Placental epithelial cell (primary cell): ENCODE results near the gene CDHR1. TPM values are rescaled to one million over a fixed set of nuclear protein-coding genes. Genes with fewer than 3 reads are reported as not detected.

ENCODE experiments used
- total RNA-seq: library from RNA; depleted of rRNA; stranded (reverse); fragments of >200 nt; gene quantifications from 2 replicates; pipeline ENCODE4 v1.2.3, GENCODE V29; 2012

The CDHR1 gene
- not detected in 2 replicates for total RNA-seq

DNA sequence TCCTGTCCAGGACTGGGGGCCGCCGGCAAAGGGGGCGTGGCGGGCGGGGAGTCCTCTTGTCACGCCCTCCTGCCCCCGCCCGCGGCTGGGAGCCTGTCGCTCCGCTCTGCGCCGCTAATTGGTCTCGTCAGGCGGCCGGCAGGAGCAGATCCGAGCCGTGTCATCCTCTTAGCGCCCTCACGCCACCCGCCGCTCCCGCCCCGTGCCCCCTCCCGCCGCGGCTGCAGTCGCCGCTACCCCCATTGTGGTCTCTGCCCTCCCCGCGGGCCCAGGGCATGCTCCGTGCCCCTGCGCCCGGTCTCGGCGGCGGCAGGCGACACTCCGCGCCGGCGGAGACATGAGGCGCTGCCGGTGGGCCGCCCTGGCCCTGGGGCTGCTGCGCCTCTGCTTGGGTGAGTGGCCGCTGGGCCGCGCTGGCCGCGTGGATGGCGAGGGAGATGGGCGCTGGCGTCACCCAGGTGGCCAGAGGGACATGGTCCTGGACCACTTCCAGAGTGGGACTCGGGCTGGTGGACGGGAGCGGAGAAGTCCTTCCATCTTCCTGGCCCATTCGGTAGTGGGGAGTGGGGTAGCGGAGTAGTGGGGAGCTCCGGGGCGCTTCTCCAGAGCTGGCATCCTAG, at the start of gene CDHR1:
Gene CDHR1, plus strand, starts transcription at position 114 of the 620 bp plus-strand sequence. Its CDS starts 224 bp downstream, at position 338.

DNA sequence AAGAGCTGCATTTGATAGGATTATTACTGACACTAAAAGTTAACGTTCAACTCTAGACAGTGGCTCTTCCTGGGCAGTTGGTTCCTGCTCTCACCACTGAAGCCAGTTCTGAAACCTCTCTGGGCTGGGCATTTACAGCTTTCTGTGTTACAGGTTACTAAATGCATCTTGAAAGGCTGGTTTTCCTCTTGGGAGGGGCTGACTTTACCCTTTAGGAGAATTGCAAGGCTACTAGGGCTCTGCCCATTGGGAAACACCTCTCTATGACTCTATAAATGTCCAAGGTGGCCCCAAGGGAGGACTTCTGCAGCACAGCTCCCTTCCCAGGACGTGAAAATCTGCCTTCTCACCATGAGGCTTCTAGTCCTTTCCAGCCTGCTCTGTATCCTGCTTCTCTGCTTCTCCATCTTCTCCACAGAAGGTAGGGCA, 20.8 kb upstream of the CDHR1 start, which contains the start of gene GPR15LG:
Gene GPR15LG, plus strand, starts transcription at position 301 of the 429 bp plus-strand sequence. Its CDS starts 51 bp downstream, at position 352.

DNA sequence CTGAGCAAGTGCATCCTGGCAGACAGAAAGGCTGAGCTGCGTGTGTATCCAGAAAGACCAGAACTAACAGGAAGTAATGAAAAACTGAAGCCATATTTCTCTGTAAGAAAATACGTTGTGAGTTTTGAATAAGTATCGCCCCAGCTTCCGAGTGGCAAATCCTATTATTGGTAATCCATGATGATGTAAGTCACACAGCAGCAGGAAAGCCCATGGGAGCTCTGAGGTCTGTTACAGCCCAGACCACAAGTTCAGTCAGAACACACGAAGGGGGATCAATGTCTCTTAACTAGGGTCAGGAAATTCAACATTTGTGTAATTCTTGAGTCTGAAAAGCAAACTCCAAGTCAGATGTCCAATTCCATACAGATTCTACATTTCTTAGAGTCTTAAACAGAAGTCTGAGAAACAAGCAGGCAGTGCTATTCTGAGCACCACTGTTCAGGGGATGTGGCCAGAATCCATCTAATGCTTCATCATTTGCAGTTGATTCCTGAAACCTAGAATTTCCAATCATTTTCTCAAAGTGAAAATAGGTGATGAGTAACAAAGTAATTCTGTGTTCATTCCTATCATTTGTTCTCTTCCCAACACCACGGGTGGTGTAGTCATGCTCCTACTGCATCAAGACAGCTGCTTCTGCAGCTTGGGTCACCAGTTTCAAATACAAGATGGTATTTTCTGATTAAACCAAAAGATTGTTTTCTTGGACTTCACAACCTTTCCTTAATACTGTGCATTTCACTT, 31.3 kb downstream of the CDHR1 start, which contains the start of gene LRIT2:
Gene LRIT2, minus strand, starts transcription at position 118 of the 747 bp plus-strand sequence. Its CDS starts 24 bp downstream, at position 94.

GRCh38 chr10:84241185-84241790, 47.0 kb downstream of the CDHR1 start, which contains the start of gene LRIT1:
Gene LRIT1 (minus strand): TSS chr10:84241546. CDS start chr10:84241439, 107 bp downstream.

GRCh38 chr10:84244651-84245270, 50.4 kb downstream of the CDHR1 start, which contains the start of gene RGR:
Gene RGR (plus strand): TSS chr10:84245053. CDS start chr10:84245091, 38 bp downstream.

Other genes with a start within 250 kb of the CDHR1 start
- gene GHITM, start 55.0 kb upstream of the CDHR1 start, total RNA-seq: 74.6 and 163 TPM in 2 replicates
- not detected in 2 replicates for gene GPR15LG, start 20.7 kb upstream of the CDHR1 start, total RNA-seq
- not detected in 2 replicates for gene LRIT2, start 31.0 kb downstream of the CDHR1 start, total RNA-seq
- gene LRIT1, start 47.0 kb downstream of the CDHR1 start, total RNA-seq: under 0.01 TPM in 1 of 2 replicates, not detected in the other
- not detected in 2 replicates for gene RGR, start 50.5 kb downstream of the CDHR1 start, total RNA-seq
- gene CCSER2, start 134.1 kb downstream of the CDHR1 start, total RNA-seq: 27.9 and 40.0 TPM in 2 replicates